Adipocyte (in vitro differentiated cells): Measurements from ENCODE around the gene RIPOR2.

ENCODE experiments used
- DNase-seq: peaks from one replicate; pipeline ENCODE4 v3.0.0-alpha.2; 2015; ENCODE audit warnings: low read depth
- H3K27me3 ChIP-seq: replicated peaks from 2 replicates; pipeline ENCODE4 v1.7.0; 2013; ENCODE audit warnings: mild to moderate bottlenecking, low read length, moderate library complexity; ENCODE audit not compliant: control insufficient read depth, insufficient read depth
- H3K36me3 ChIP-seq: 2 replicates; pipeline ENCODE4 v1.7.0; 2013; ENCODE audit warnings: low read length, mild to moderate bottlenecking, moderate library complexity; ENCODE audit not compliant: control insufficient read depth, insufficient read depth, severe bottlenecking
- H3K4me1 ChIP-seq: 2 replicates; pipeline ENCODE4 v1.7.0; 2013; ENCODE audit warnings: mild to moderate bottlenecking, low read length, moderate library complexity; ENCODE audit not compliant: control insufficient read depth, insufficient read depth
- H3K4me3 ChIP-seq: 2 replicates; pipeline ENCODE4 v1.7.0; 2013; ENCODE audit warnings: mild to moderate bottlenecking, low read length, moderate library complexity
- H3K9ac ChIP-seq: 2 replicates; pipeline ENCODE4 v1.7.0; 2013; ENCODE audit warnings: mild to moderate bottlenecking, low read length, moderate library complexity
- H3K9me3 ChIP-seq: 2 replicates; pipeline ENCODE4 v1.7.0; 2013; ENCODE audit warnings: mild to moderate bottlenecking, low read length, moderate library complexity; ENCODE audit not compliant: control insufficient read depth

The RIPOR2 gene

GRCh38 chr6:24854077-24854666, 81.6 kb downstream of the RIPOR2 start:
- no peaks in the 10 kb centered on the region for H3K9me3 ChIP-seq
- no peak overlapping the region for H3K4me3 ChIP-seq
- H3K36me3 ChIP-seq = peaks cover 53% of the 10 kb centered on the region
- H3K4me1 ChIP-seq = peaks cover 18% of the 10 kb centered on the region
- H3K9ac ChIP-seq = no peak overlapping the region
- no peaks in the 10 kb centered on the region for H3K27me3 ChIP-seq
- DNase-seq = no peak

GRCh38 chr6:24851086-24851485, 84.7 kb downstream of the RIPOR2 start:
- H3K9ac ChIP-seq = no peak overlapping the region
- DNase-seq = no peak
- peaks cover 78% of the 10 kb centered on the region for H3K36me3 ChIP-seq
- H3K4me1 ChIP-seq = peaks cover 6% of the 10 kb centered on the region
- no peaks in the 10 kb centered on the region for H3K9me3 ChIP-seq
- H3K4me3 ChIP-seq = no peak overlapping the region
- H3K27me3 ChIP-seq = no peaks in the 10 kb centered on the region

GRCh38 chr6:24849713-24850112, 86.0 kb downstream of the RIPOR2 start:
- H3K36me3 ChIP-seq = peaks cover 88% of the 10 kb centered on the region
- no peak overlapping the region for H3K9ac ChIP-seq
- no peaks in the 10 kb centered on the region for H3K9me3 ChIP-seq
- H3K4me3 ChIP-seq = no peak overlapping the region
- DNase-seq = no peak
- no peaks in the 10 kb centered on the region for H3K27me3 ChIP-seq
- no peaks in the 10 kb centered on the region for H3K4me1 ChIP-seq

GRCh38 chr6:24848461-24848860, 87.3 kb downstream of the RIPOR2 start:
- Histone ChIP-seq H3K4me3 (no peak overlapping the region), H3K27me3 (no peaks in the 10 kb centered on the region), H3K4me1 (no peaks in the 10 kb centered on the region), H3K9me3 (no peaks in the 10 kb centered on the region), H3K36me3 (peaks cover 78% of the 10 kb centered on the region), H3K9ac (no peak overlapping the region)
- no peak for DNase-seq

GRCh38 chr6:24847402-24847801, 88.4 kb downstream of the RIPOR2 start:
- no peaks in the 10 kb centered on the region for H3K4me1 ChIP-seq
- H3K9ac ChIP-seq = no peak overlapping the region
- no peak for DNase-seq
- no peak overlapping the region for H3K4me3 ChIP-seq
- peaks cover 77% of the 10 kb centered on the region for H3K36me3 ChIP-seq
- no peaks in the 10 kb centered on the region for H3K27me3 ChIP-seq
- H3K9me3 ChIP-seq = no peaks in the 10 kb centered on the region

GRCh38 chr6:24845578-24845977, 90.2 kb downstream of the RIPOR2 start:
- no peaks in the 10 kb centered on the region for H3K27me3 ChIP-seq
- no peak for DNase-seq
- peaks cover 80% of the 10 kb centered on the region for H3K36me3 ChIP-seq
- H3K9ac ChIP-seq = no peak overlapping the region
- no peaks in the 10 kb centered on the region for H3K4me1 ChIP-seq
- H3K4me3 ChIP-seq = no peak overlapping the region
- no peaks in the 10 kb centered on the region for H3K9me3 ChIP-seq

GRCh38 chr6:24844903-24845302, 90.9 kb downstream of the RIPOR2 start:
- Histone ChIP-seq H3K27me3 (no peaks in the 10 kb centered on the region), H3K9me3 (no peaks in the 10 kb centered on the region), H3K4me3 (no peak overlapping the region), H3K4me1 (no peaks in the 10 kb centered on the region), H3K9ac (no peak overlapping the region), H3K36me3 (peaks cover 79% of the 10 kb centered on the region)
- no peak for DNase-seq

GRCh38 chr6:24844061-24844460, 91.7 kb downstream of the RIPOR2 start:
- H3K36me3 ChIP-seq = peaks cover 70% of the 10 kb centered on the region

GRCh38 chr6:24840187-24840586, 95.6 kb downstream of the RIPOR2 start:
- Histone ChIP-seq H3K27me3 (no peaks in the 10 kb centered on the region), H3K4me1 (peaks cover 21% of the 10 kb centered on the region), H3K36me3 (peaks cover 32% of the 10 kb centered on the region), H3K9ac (no peak overlapping the region), H3K4me3 (no peak overlapping the region), H3K9me3 (no peaks in the 10 kb centered on the region)
- DNase-seq = no peak

More at GRCh38 chr6:24844061-24844460, 91.7 kb downstream of the RIPOR2 start:
- H3K9ac ChIP-seq = no peak overlapping the region
- H3K27me3 ChIP-seq = no peaks in the 10 kb centered on the region
- no peak for DNase-seq
- no peaks in the 10 kb centered on the region for H3K9me3 ChIP-seq
- H3K4me3 ChIP-seq = no peak overlapping the region
- H3K4me1 ChIP-seq = no peaks in the 10 kb centered on the region

GRCh38 chr6:24838994-24839393, 96.8 kb downstream of the RIPOR2 start:
- Histone ChIP-seq H3K9ac (no peak overlapping the region), H3K9me3 (no peaks in the 10 kb centered on the region), H3K36me3 (peaks cover 30% of the 10 kb centered on the region), H3K27me3 (no peaks in the 10 kb centered on the region), H3K4me1 (peaks cover 21% of the 10 kb centered on the region), H3K4me3 (no peak overlapping the region)
- no peak for DNase-seq

GRCh38 chr6:24838081-24838480, 97.7 kb downstream of the RIPOR2 start:
- Histone ChIP-seq H3K4me3 (no peak overlapping the region), H3K9me3 (no peaks in the 10 kb centered on the region)
- no peak for DNase-seq

GRCh38 chr6:24836109-24836508, 99.7 kb downstream of the RIPOR2 start:
- Histone ChIP-seq H3K27me3 (no peaks in the 10 kb centered on the region), H3K4me1 (peaks cover 34% of the 10 kb centered on the region), H3K36me3 (peaks cover 18% of the 10 kb centered on the region), H3K9me3 (no peaks in the 10 kb centered on the region), H3K4me3 (no peak overlapping the region), H3K9ac (no peak overlapping the region)
- DNase-seq = no peak

More at GRCh38 chr6:24838081-24838480, 97.7 kb downstream of the RIPOR2 start:
- peaks cover 26% of the 10 kb centered on the region for H3K36me3 ChIP-seq
- no peaks in the 10 kb centered on the region for H3K27me3 ChIP-seq
- no peak overlapping the region for H3K9ac ChIP-seq
- H3K4me1 ChIP-seq = peaks cover 21% of the 10 kb centered on the region
